ENCODE results near the gene ANXA6. TPM values are rescaled to one million over a fixed set of nuclear protein-coding genes. Genes with fewer than 3 reads are reported as not detected.

Gene ANXA6
- total and polyA plus RNA-seq, 2 experiments from 2014 or later, result 122 to 152 TPM

GRCh38 chr5:151130235-151130921 is 27.2 kb downstream of the ANXA6 start:
- H3K9me2 ChIP-seq (replicated peaks; ENCODE audit: insufficient read depth), result no peaks in the 10 kb centered on the region
- no peaks in the 10 kb centered on the region for H3K36me3 ChIP-seq (replicated peaks; ENCODE audit: insufficient read depth, low read depth)
- peaks cover 5% of the 10 kb centered on the region for H3K4me1 ChIP-seq (ENCODE audit: insufficient read depth)
- no peaks in the 10 kb centered on the region for H4K20me1 ChIP-seq (ENCODE audit: insufficient read depth, poor library complexity, severe bottlenecking)
- peak overlapping the region; percentile 73 for H3K27ac ChIP-seq
- no peak overlapping the region for H3K4me3 ChIP-seq
- H3K4me2 ChIP-seq, result no peak overlapping the region
- no peak overlapping the region for H2AFZ ChIP-seq
- TF ChIP-seq EZH2 (IDR thresholded peaks at IDR 0.05; ENCODE audit: borderline replicate concordance), result no peak
- no peak for TF ChIP-seq CTCF (IDR thresholded peaks at IDR 0.05; ENCODE audit: poor library complexity)
- no peak for TF ChIP-seq EZH2phosphoT487 (IDR thresholded peaks at IDR 0.05; ENCODE audit: low read depth, severe bottlenecking, unreplicated experiment)
- no peaks in the 10 kb centered on the region for H3K27me3 ChIP-seq
- no peak for DNase-seq (ENCODE audit: low spot score)
- no peaks in the 10 kb centered on the region for H3K79me2 ChIP-seq
- H3K9me3 ChIP-seq (ENCODE audit: low read depth), result no peaks in the 10 kb centered on the region
- WGBS (ENCODE audit: low lambda C conversion rate, missing lambda C conversion rate), result 93% methylated on average over 8 of the region's 8 CpGs

DNA sequence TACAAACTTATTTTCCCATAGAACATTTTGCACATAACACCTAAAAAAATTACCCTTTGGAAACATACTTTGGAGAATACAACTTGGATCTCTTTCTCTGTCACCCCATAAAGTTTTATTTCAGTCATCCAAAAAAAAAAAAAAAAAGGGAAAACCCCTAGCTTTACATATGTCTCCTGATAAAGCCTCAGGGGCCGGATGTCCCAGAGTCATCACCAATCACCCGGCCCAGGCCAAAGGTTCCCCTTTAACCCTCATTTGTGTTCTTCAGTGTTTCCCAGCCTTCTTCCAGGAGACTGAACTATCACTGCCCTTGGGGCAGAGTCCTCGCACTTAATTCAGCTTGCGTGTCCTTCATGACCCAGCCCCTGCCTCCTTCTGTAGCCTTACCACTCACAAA is 28.8 kb downstream of the ANXA6 start:
- Histone ChIP-seq H3K9me3 (ENCODE audit: low read depth) (no peaks in the 10 kb centered on the region), H3K36me3 (replicated peaks; ENCODE audit: insufficient read depth, low read depth) (no peaks in the 10 kb centered on the region), H2AFZ (no peak overlapping the region), H3K4me2 (no peak overlapping the region), H3K27ac (no peak overlapping the region), H4K20me1 (ENCODE audit: insufficient read depth, poor library complexity, severe bottlenecking) (no peaks in the 10 kb centered on the region), H3K4me3 (no peak overlapping the region), H3K4me1 (ENCODE audit: insufficient read depth) (peaks cover 5% of the 10 kb centered on the region), H3K79me2 (no peaks in the 10 kb centered on the region), H3K9me2 (replicated peaks; ENCODE audit: insufficient read depth) (no peaks in the 10 kb centered on the region), H3K27me3 (no peaks in the 10 kb centered on the region)
- TF ChIP-seq EZH2phosphoT487 (IDR thresholded peaks at IDR 0.05; ENCODE audit: low read depth, severe bottlenecking, unreplicated experiment), result no peak
- TF ChIP-seq CTCF (IDR thresholded peaks at IDR 0.05; ENCODE audit: poor library complexity), result no peak
- no peak for TF ChIP-seq EZH2 (IDR thresholded peaks at IDR 0.05; ENCODE audit: borderline replicate concordance)
- 84% methylated on average over 4 of the region's 4 CpGs for WGBS (ENCODE audit: low lambda C conversion rate, missing lambda C conversion rate)
- DNase-seq (ENCODE audit: low spot score), result no peak

DNA sequence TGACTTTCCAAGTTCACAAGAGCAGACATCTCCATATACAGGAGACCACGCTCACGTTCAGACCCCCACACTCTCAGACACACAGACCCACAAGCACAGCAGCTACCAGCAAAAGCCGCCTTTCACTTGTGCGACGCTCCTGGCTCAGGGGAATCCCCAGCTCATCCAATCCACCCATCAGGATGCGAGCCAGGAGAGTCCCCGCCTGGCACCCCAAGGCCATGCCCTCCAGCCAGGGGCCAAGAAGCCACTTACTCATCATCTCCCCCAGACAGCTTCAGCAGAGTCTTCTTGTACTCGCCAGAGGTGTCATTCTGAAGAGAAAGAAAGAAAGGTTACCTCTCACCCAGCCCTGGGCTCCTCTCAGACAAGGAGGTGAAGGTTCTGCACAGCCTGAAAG is 29.7 kb downstream of the ANXA6 start:
- Histone ChIP-seq H3K36me3 (replicated peaks; ENCODE audit: insufficient read depth, low read depth) (no peaks in the 10 kb centered on the region), H2AFZ (no peak overlapping the region), H3K27ac (no peak overlapping the region), H4K20me1 (ENCODE audit: insufficient read depth, poor library complexity, severe bottlenecking) (no peaks in the 10 kb centered on the region), H3K4me2 (no peak overlapping the region), H3K9me3 (ENCODE audit: low read depth) (no peaks in the 10 kb centered on the region), H3K27me3 (no peaks in the 10 kb centered on the region), H3K4me3 (no peak overlapping the region), H3K4me1 (ENCODE audit: insufficient read depth) (peaks cover 5% of the 10 kb centered on the region), H3K9me2 (replicated peaks; ENCODE audit: insufficient read depth) (no peaks in the 10 kb centered on the region), H3K79me2 (no peaks in the 10 kb centered on the region)
- DNase-seq (ENCODE audit: low spot score), result no peak
- no peak for TF ChIP-seq EZH2phosphoT487 (IDR thresholded peaks at IDR 0.05; ENCODE audit: low read depth, severe bottlenecking, unreplicated experiment)
- no peak for TF ChIP-seq EZH2 (IDR thresholded peaks at IDR 0.05; ENCODE audit: borderline replicate concordance)
- TF ChIP-seq CTCF (IDR thresholded peaks at IDR 0.05; ENCODE audit: poor library complexity), result no peak
- WGBS (ENCODE audit: low lambda C conversion rate, missing lambda C conversion rate), result 85% methylated on average over 8 of the region's 8 CpGs
